ENCODE data around the gene EPB41L4A. TPM values are rescaled to one million over a fixed set of nuclear protein-coding genes. Genes with fewer than 3 reads are reported as not detected.
"Not testable (repeated sequence)": the region's sequence is repeated elsewhere in the genome, so short reads cannot be mapped to it uniquely, and the experiment has no call there.

Gene EPB41L4A
- total and polyA plus RNA-seq, 2 experiments from 2014 or later = 0.11 to 0.76 TPM

DNA sequence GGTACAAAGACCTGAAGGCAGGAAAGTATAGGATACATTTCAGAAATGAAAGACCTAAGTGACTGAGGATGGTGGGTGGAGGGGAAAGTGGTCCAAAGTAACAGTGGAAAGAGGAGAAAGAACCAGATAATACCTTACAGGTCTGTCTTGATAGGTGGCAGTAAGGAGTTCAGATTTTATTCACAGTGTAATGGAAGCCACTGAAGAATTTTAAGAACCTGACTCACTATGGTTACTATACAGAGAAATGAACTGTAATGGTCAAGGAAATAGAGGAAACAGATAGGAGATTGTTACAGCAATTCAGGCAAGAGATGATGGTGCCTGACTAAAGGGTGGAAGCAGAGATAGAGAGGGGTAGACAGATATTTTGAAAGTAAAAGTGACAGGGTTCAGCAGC is 46.5 kb downstream of the EPB41L4A start:
- Histone ChIP-seq H2AFZ (no peak overlapping the region), H3K4me1 (ENCODE audit: insufficient read depth) (no peaks in the 10 kb centered on the region), H4K20me1 (ENCODE audit: insufficient read depth) (no peaks in the 10 kb centered on the region), H3K4me2 (ENCODE audit: unreplicated experiment) (no peak overlapping the region), H3K9me3 (ENCODE audit: low read depth) (no peaks in the 10 kb centered on the region), H3K9ac (no peak overlapping the region), H3F3A (ENCODE audit: insufficient read depth) (no peaks in the 10 kb centered on the region), H3K4me3 (no peak overlapping the region), H3K36me3 (ENCODE audit: low read depth) (no peaks in the 10 kb centered on the region), H3K9me2 (ENCODE audit: insufficient read depth) (no peaks in the 10 kb centered on the region), H3K27ac (no peak overlapping the region), H3K79me2 (ENCODE audit: insufficient read depth) (no peaks in the 10 kb centered on the region), H3K27me3 (replicated peaks; ENCODE audit: insufficient read depth) (no peaks in the 10 kb centered on the region)
- DNase-seq = peak; percentile 3
- in situ Hi-C loops (cut with MboI) = no loop called here
- TF ChIP-seq EZH2 (IDR thresholded peaks at IDR 0.05; ENCODE audit: insufficient read depth, poor library complexity, severe bottlenecking) = no peak
- TF ChIP-seq EZH2phosphoT487 (IDR thresholded peaks at IDR 0.05; ENCODE audit: insufficient read depth, low read depth) = no peak

DNA sequence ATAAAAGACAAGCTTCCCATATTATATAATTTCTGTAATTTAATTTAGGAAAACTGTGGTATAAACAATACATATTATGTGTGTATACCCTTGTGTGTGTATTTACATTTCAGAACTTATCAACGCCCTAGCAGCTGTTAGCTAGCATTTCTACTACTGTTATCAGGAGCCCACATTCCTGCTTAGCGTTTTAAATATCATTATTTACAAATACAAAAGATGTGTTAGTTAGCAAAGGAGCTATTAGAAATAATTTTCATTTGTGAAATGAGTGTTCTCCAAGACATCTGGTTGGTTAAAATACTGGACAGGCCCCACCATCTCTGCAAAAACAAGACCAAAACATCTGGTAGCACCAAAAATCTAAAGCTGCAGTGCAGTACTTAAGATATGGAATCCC is 48.0 kb downstream of the EPB41L4A start:
- 51 to 55% methylated on average over 2 of the region's 2 CpGs for WGBS, 2 experiments (ENCODE audit: low coverage in 1 of 2, low lambda C conversion rate in 2 of 2, missing lambda C conversion rate in 2 of 2)

DNA sequence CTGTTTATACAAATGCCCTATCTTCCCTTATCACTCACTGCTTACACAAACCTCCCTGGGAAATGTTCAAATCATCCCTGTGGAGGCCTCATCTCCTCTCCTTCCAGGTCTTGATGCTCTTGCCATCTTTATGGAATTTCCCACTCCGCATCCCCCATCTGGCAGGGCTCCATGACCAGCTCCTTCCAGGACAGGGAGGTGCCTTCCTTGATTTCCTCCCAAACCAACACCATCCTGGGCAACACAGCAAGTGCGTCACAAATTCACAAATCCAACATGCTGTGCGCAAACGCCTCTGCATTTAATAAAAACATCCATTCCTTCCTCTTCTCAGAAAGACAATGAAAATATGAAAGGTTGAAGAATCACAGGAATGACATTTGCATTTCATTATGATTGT is 51.7 kb downstream of the EPB41L4A start:
- no peaks in the 10 kb centered on the region for H3K4me1 ChIP-seq (ENCODE audit: insufficient read depth)
- 76 to 78% methylated on average over 4 of the region's 4 CpGs for WGBS, 2 experiments (ENCODE audit: low coverage in 1 of 2, low lambda C conversion rate in 2 of 2, missing lambda C conversion rate in 2 of 2)

More for the DNA sequence above, 48.0 kb downstream of the EPB41L4A start:
- Histone ChIP-seq H3K9me2 (ENCODE audit: insufficient read depth) (no peaks in the 10 kb centered on the region), H3K27me3 (replicated peaks; ENCODE audit: insufficient read depth) (no peaks in the 10 kb centered on the region), H3K4me3 (no peak overlapping the region), H3K27ac (no peak overlapping the region), H3K4me2 (ENCODE audit: unreplicated experiment) (no peak overlapping the region), H4K20me1 (ENCODE audit: insufficient read depth) (no peaks in the 10 kb centered on the region), H3K79me2 (ENCODE audit: insufficient read depth) (no peaks in the 10 kb centered on the region), H3K9me3 (ENCODE audit: low read depth) (no peaks in the 10 kb centered on the region), H2AFZ (no peak overlapping the region), H3K36me3 (ENCODE audit: low read depth) (no peaks in the 10 kb centered on the region), H3F3A (ENCODE audit: insufficient read depth) (no peaks in the 10 kb centered on the region), H3K4me1 (ENCODE audit: insufficient read depth) (no peaks in the 10 kb centered on the region), H3K9ac (no peak overlapping the region)
- in situ Hi-C loops (cut with MboI) = no loop called here
- no peak for DNase-seq
- TF ChIP-seq EZH2 (IDR thresholded peaks at IDR 0.05; ENCODE audit: insufficient read depth, poor library complexity, severe bottlenecking) (no peak), EZH2phosphoT487 (IDR thresholded peaks at IDR 0.05; ENCODE audit: insufficient read depth, low read depth) (no peak)

DNA sequence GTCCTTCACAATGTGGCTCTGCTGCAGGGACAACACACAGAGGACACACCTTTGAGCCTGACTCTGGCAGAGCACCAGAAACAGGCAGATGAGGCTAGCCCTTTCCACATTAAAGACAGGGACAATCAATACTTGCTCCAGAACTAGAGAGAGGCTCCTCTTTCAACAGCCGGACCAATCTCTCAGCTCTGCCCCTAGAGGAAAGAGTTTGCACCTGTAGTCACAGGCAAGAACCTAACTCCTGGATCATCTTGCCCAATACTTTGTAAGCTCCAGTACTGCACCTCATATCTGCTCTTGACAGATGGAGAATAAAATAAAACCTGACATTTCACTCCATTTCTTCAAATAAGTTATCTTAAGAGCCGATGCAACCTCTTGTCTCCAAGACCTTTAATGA is 52.1 kb downstream of the EPB41L4A start:
- Histone ChIP-seq H3F3A (ENCODE audit: insufficient read depth) (no peaks in the 10 kb centered on the region), H3K27ac (no peak overlapping the region), H3K4me3 (no peak overlapping the region), H3K9me2 (ENCODE audit: insufficient read depth) (no peaks in the 10 kb centered on the region), H3K27me3 (replicated peaks; ENCODE audit: insufficient read depth) (no peaks in the 10 kb centered on the region), H4K20me1 (ENCODE audit: insufficient read depth) (no peaks in the 10 kb centered on the region), H3K9me3 (ENCODE audit: low read depth) (no peaks in the 10 kb centered on the region), H3K79me2 (ENCODE audit: insufficient read depth) (no peaks in the 10 kb centered on the region), H2AFZ (no peak overlapping the region), H3K9ac (no peak overlapping the region), H3K4me1 (ENCODE audit: insufficient read depth) (no peaks in the 10 kb centered on the region), H3K36me3 (ENCODE audit: low read depth) (no peaks in the 10 kb centered on the region), H3K4me2 (ENCODE audit: unreplicated experiment) (no peak overlapping the region)
- in situ Hi-C loops (cut with MboI) = no loop called here
- peak; percentile 6 for DNase-seq
- TF ChIP-seq EZH2phosphoT487 (IDR thresholded peaks at IDR 0.05; ENCODE audit: insufficient read depth, low read depth) (no peak), EZH2 (IDR thresholded peaks at IDR 0.05; ENCODE audit: insufficient read depth, poor library complexity, severe bottlenecking) (no peak)
- 41 to 45% methylated on average over 2 of the region's 2 CpGs for WGBS, 2 experiments (ENCODE audit: low coverage in 1 of 2, low lambda C conversion rate in 2 of 2, missing lambda C conversion rate in 2 of 2)

More for the DNA sequence above, 51.7 kb downstream of the EPB41L4A start:
- no peak for TF ChIP-seq EZH2 (IDR thresholded peaks at IDR 0.05; ENCODE audit: insufficient read depth, poor library complexity, severe bottlenecking)
- TF ChIP-seq EZH2phosphoT487 (IDR thresholded peaks at IDR 0.05; ENCODE audit: insufficient read depth, low read depth) = no peak
- no peak for DNase-seq
- no peaks in the 10 kb centered on the region for H3K9me3 ChIP-seq (ENCODE audit: low read depth)
- no peak overlapping the region for H2AFZ ChIP-seq
- H3K9me2 ChIP-seq (ENCODE audit: insufficient read depth) = no peaks in the 10 kb centered on the region
- no peak overlapping the region for H3K27ac ChIP-seq
- H4K20me1 ChIP-seq (ENCODE audit: insufficient read depth) = no peaks in the 10 kb centered on the region
- H3K36me3 ChIP-seq (ENCODE audit: low read depth) = no peaks in the 10 kb centered on the region
- H3K9ac ChIP-seq = no peak overlapping the region
- no peaks in the 10 kb centered on the region for H3K79me2 ChIP-seq (ENCODE audit: insufficient read depth)
- no peaks in the 10 kb centered on the region for H3F3A ChIP-seq (ENCODE audit: insufficient read depth)
- no peak overlapping the region for H3K4me3 ChIP-seq
- H3K27me3 ChIP-seq (replicated peaks; ENCODE audit: insufficient read depth) = no peaks in the 10 kb centered on the region
- H3K4me2 ChIP-seq (ENCODE audit: unreplicated experiment) = no peak overlapping the region
- in situ Hi-C loops (cut with MboI) = no loop called here

DNA sequence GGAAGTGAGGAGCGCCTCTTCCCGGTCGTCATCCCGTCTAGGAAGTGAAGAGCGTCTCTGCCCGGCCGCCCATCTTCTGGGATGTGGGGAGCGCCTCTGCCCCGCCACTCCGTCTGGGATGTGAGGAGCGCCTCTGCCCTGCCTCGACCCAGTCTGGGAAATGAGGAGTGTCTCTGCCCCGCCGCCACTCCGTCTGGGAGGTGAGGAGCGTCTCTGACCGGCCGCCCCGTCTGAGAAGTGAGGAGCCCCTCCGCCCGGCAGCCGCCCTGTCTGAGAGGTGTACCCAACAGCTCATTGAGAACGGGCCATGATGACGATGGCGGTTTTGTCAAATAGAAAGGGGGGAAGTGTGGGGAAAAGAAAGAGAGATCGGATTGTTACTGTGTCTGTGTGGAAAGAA is 58.3 kb downstream of the EPB41L4A start:
- H3K4me1 ChIP-seq (ENCODE audit: insufficient read depth); H4K20me1 ChIP-seq (ENCODE audit: insufficient read depth); H3K9ac ChIP-seq; H3K36me3 ChIP-seq (ENCODE audit: low read depth); H2AFZ ChIP-seq; H3K4me2 ChIP-seq (ENCODE audit: unreplicated experiment); H3K27ac ChIP-seq; H3K9me3 ChIP-seq (ENCODE audit: low read depth); H3K79me2 ChIP-seq (ENCODE audit: insufficient read depth); H3K9me2 ChIP-seq (ENCODE audit: insufficient read depth); DNase-seq; H3K27me3 ChIP-seq (replicated peaks; ENCODE audit: insufficient read depth); in situ Hi-C loops (cut with MboI); H3K4me3 ChIP-seq; H3F3A ChIP-seq (ENCODE audit: insufficient read depth): not testable (repeated sequence)
- 72 to 88% methylated on average over 11 to 26 of the region's 26 CpGs for WGBS, 2 experiments (ENCODE audit: low coverage in 1 of 2, low lambda C conversion rate in 2 of 2, missing lambda C conversion rate in 2 of 2)

Measured in GM23248 (cell line).